BJ (cell line): ENCODE measurements around the gene CDC25B. TPM values are rescaled to one million over a fixed set of nuclear protein-coding genes. Genes with fewer than 3 reads are reported as not detected.

Experiments
- CTCF ChIA-PET: fragments of 350-600 bp; formaldehyde crosslinking; extraction: SDS; loops from one replicate; lab custom pipeline; 2021; ENCODE audit warnings: antibody characterized with exemption, inconsistent platforms; lab: Yijun Ruan, JAX
- POLR2A ChIA-PET: fragments of 300-600 bp; sonication (Branson Sonifier 250); formaldehyde crosslinking; extraction: SDS; loops from one replicate; lab custom pipeline; 2021; ENCODE audit warnings: antibody characterized with exemption; lab: Charles Lee
- DNase-seq: peaks from one replicate; pipeline ENCODE4 v3.0.0-alpha.2; 2011; ENCODE audit warnings: low read depth
- H3K27me3 ChIP-seq: 2 replicates; pipeline ENCODE4 v1.6.0; 2011; ENCODE audit warnings: low read length; ENCODE audit not compliant: control insufficient read depth, insufficient read depth
- H3K36me3 ChIP-seq: 2 replicates; pipeline ENCODE4 v1.5.1; 2011; ENCODE audit warnings: low read length; ENCODE audit not compliant: control insufficient read depth, insufficient read depth
- H3K4me3 ChIP-seq: 2 replicates; pipeline ENCODE4 v1.5.1; 2011; ENCODE audit warnings: low read depth, mild to moderate bottlenecking, control low read depth, low read length
- polyA plus RNA-seq: library from polyadenylated mRNA; depleted of rRNA; stranded (reverse); fragments of >200 nt; gene quantifications from 2 replicates; pipeline ENCODE4 v1.2.3, GENCODE V29; 2011
- TF ChIP-seq, protein P1 (sequence below): IDR thresholded peaks from 2 replicates; pipeline ENCODE4 v1.5.1; 2011; ENCODE audit warnings: low read depth, mild to moderate bottlenecking, control low read depth, inconsistent platforms, low read length, moderate library complexity; ENCODE audit not compliant: insufficient read depth

CDC25B gene
- polyA plus RNA-seq, 1 experiment: 68.1 TPM

DNA sequence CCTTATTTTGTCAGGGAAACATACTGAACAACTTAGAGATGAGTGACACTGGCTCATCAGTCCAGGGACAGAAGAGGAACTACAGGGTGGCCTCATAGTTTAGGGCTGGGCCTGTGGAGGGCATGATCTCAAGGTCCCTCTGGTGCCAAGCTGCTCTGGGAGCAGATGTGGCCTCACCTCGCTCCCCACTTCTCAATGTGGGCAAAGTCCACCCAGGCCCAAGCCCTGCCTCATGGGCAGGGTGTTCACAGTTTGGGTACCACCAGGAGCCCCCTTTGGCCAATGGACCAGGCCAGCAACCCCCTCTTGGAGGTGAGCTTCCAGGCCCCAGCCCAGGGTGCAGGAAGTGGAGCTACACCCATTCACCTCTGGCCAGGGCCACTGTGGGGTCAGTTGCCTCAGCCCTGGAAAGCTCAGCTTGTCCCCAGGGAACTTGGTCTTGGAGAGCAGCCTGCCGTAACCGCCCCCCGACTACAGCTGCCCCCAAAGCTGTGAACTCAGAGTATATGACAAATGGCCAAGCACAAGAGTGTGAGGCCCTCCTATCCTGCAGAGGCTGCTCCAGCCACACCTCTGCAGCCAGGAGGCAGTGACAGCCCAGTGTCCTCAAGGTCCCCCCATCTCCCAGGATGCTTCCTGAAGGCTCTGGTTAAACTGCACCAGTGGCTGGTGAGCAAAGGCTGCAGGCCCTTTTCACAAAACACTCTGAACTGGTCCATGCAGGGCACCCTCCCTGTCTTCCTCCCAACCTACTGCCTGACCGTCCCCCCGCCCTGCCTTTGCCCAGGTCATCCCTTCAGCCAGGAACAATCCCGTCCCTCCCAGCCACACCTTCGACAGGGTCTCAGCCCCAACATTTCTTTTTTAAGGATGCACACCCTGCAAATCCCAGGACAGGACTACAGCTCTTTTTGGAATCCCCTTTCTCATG, 32.2 kb upstream of the CDC25B start:
- Histone ChIP-seq H3K36me3 (peaks cover 2% of the 10 kb centered on the region; the same call in 1 of the 2 replicates), H3K27me3 (no peaks in the 10 kb centered on the region), H3K4me3 (no peak overlapping the region)
- ChIA-PET POLR2A (no interaction called here), CTCF (interaction anchor here (0.6 to 2.9 kb wide), 3 partner anchors 11 to 322 kb away, joined by 4 to 13 read pairs (median 4); no protein-coding TSS in a partner anchor)
- TF ChIP-seq, protein P1, sequence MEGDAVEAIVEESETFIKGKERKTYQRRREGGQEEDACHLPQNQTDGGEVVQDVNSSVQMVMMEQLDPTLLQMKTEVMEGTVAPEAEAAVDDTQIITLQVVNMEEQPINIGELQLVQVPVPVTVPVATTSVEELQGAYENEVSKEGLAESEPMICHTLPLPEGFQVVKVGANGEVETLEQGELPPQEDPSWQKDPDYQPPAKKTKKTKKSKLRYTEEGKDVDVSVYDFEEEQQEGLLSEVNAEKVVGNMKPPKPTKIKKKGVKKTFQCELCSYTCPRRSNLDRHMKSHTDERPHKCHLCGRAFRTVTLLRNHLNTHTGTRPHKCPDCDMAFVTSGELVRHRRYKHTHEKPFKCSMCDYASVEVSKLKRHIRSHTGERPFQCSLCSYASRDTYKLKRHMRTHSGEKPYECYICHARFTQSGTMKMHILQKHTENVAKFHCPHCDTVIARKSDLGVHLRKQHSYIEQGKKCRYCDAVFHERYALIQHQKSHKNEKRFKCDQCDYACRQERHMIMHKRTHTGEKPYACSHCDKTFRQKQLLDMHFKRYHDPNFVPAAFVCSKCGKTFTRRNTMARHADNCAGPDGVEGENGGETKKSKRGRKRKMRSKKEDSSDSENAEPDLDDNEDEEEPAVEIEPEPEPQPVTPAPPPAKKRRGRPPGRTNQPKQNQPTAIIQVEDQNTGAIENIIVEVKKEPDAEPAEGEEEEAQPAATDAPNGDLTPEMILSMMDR: no peak
- no peak for DNase-seq

DNA sequence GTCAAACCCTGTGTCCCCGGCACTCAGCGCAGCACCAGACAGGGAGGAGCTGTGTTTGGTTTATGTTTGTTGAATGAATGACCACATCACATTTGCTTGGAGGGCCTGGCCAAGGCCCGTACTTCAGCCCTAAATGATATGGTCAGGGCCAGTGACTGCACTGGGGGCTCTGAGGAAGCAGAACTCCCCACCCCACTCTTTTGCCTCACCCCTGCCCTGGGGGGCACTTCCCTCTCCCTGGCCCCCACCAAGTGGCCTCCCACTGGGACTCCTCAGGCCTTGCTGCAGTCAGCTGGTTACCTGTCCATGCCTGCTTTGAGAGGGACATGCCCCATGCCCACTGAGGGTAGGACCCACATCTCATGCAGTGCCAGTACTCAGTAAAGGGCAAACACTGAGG, 31.5 kb upstream of the CDC25B start:
- ChIA-PET POLR2A (no interaction called here), CTCF (interaction anchor here (1.5 to 2.9 kb wide), 4 partner anchors 12 to 86 kb away, joined by 3 to 13 read pairs (median 4); partner anchors contain the start of gene SPEF1)
- DNase-seq: no peak
- Histone ChIP-seq H3K4me3 (no peak overlapping the region), H3K27me3 (no peaks in the 10 kb centered on the region), H3K36me3 (no peaks in the 10 kb centered on the region)
- TF ChIP-seq, protein P1: no peak

DNA sequence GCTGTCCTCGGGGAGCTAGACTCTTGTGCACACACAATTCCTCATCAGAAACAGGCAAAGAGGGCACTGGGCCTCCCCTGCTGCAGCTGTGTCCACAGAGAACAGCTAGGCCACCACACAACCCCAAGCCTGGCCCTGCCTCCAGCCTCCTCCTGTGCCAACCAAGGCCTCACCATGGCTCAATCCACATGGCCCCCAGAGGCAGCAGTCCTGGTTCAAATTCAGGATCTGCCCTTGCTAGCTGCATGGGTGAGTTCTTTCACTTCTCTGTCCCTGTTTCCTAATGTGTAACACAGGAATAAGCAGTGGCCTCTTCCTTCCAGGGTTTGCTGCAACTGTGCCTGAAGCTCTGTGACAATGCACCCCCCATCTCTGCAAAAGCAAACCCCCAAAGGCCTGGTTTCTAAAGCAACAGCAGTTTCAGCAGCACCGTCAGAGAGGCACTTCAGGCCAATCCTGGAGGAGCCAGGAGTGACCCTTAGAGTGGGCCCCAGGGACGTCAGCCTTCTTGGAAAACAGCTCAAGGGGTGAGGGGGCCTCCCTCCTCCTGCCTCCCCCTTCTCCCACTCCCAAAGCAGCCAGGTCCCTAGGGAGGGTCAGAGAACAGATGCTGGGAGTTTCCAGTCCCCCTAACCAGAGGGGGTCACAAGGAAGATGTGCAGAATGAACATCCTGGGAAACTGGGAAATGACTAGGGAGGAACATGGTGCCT, 30.8 kb upstream of the CDC25B start:
- H3K36me3 ChIP-seq: no peaks in the 10 kb centered on the region
- H3K27me3 ChIP-seq: no peaks in the 10 kb centered on the region
- POLR2A ChIA-PET: no interaction called here
- H3K4me3 ChIP-seq: no peak overlapping the region
- TF ChIP-seq, protein P1: no peak
- CTCF ChIA-PET: interaction anchor here (0.6 to 4.7 kb wide), 10 partner anchors 10 to 87 kb away, joined by 3 to 51 read pairs (median 4); partner anchors contain the start of genes CENPB and SPEF1
- DNase-seq: no peak

DNA sequence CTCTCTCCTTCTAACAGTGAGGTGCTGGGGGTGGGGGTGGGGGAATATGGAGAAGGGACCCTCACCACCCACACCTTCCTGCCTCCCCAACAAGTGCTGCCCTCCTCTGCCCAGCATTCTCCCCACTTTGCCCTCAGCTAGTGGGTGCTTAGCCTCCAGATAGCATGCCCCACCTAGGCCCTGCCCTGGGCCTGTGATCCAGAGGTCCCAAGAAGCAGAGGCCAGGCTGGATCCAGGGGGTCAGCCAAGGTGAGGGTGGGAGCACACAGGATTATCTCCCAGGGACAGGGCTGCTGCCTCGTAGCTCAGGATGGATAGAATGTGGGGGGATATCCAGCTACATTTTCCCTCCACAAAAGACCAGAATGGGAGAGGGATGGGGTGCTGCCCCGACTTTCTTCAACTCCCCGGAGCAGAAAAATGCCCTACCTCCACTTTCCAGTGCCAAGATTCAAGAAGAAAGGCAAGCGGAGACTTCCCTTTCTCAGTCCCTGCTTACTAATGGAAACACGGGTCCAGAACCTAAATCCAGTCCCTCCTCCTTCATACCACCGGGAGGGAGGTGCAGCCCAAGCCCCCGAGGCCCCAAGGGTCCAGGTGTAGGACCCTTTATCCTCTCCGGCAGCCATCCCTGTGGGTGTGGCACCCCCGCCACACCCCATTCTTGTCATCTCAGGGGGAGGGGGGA, 29.5 kb upstream of the CDC25B start:
- Histone ChIP-seq H3K27me3 (no peaks in the 10 kb centered on the region), H3K4me3 (peak overlapping the region; percentile 71), H3K36me3 (no peaks in the 10 kb centered on the region)
- POLR2A ChIA-PET: no interaction called here
- TF ChIP-seq, protein P1: no peak
- CTCF ChIA-PET: interaction anchor here (0.6 to 4.7 kb wide), 10 partner anchors 11 to 258 kb away, joined by 3 to 51 read pairs (median 4); partner anchors contain the start of genes AP5S1, CENPB and SPEF1
- no peak for DNase-seq
